Stimulated activated CD4-positive, alpha-beta T cell treated with anti-CD3 and anti-CD28 coated beads, TNF-alpha, amount 100 ng/mL, for 48 hours (primary cell): ENCODE results near the gene ANLN.

Source experiments
- DNase-seq, 3 donors: peaks; one replicate each; pipeline ENCODE4 v3.0.0-alpha.2; 2020; ENCODE audit warnings: low read depth in 3 of 3

ANLN gene

GRCh38 chr7:36407636-36408550 is 18.2 kb downstream of the ANLN start:
- DNase-seq, result no peak

DNA sequence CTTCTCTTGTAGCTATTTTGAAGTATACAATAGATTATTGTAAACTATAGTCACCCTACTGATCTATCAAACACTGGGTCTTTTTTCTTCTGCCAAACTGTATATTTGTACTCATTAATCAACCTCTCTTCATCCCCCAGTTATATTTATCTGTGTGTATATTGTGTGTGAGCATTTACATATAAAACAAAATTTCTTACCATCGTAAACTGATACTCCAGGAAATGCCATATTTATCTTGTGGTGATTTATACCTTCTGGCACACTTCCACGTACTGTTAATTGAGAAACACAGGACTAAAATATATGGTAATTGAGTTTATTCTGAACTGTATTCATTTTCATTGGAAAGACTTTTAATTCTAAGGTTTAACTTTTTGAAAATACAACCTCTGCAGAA is 18.9 kb downstream of the ANLN start:
- no peak for DNase-seq

DNA sequence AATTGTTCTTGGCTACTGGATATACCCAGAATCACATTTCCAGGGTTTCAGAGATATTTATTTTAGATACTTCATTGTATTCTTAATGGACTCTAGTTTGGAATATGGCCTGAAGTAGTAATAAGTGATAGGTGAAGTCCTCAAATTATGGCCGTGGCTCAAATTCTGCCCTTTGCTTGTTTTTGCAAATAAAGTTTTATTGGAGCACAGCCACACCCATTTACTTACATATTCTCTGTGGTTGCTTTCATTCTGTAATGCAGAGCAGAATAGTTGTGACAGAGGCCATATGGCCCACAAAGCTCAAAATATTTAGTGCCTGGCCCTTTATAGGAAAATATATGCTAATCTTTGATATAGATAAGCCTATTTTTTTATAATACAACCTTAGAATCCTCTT is 19.5 kb downstream of the ANLN start:
- DNase-seq, result no peak

GRCh38 chr7:36415144-36415543 is 25.5 kb downstream of the ANLN start:
- DNase-seq, result no peak

DNA sequence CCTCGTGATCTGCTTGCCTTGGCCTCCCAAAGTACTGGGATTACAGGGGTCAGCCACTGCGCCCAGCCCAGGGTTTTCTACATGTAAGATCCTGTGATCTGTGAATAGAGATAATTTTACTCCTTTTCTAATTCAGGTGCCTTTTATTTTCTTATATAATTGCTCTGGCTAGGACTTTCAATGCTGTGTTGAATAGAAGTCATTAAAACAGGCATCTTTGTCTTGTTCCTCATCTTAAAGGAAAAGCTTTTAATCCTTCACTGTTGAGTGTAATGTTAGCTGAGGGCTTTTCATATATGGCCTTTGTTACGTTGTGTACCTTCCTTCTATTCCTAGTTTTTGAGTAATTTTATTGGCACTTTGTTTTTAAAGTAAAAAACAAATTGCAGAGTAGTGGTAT is 26.6 kb downstream of the ANLN start:
- DNase-seq, result no peak

DNA sequence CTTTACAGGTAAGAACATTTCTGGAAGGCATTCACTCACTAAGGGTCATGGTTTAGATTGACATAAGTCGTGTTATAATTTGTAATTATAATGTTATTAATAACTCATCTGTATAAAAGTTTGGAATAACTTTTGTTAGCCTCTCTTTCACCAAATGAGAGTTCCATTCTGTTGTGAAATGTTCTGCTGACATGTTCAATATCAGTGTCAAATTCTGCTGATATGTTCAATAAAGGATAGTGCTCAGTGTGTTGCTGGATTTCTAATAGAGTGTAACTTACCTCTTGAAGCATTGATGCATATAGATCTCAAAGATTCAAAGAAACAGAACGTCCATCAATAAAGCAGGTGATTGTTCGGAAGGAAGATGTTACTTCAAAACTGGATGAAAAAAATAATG is 30.6 kb downstream of the ANLN start:
- DNase-seq, result no peak

- no peak for DNase-seq
These were observed 32.4 kb downstream of the ANLN start for GRCh38 chr7:36422072-36422471.

- no peak for DNase-seq
These were observed 34.0 kb downstream of the ANLN start for GRCh38 chr7:36423633-36424032.

DNA sequence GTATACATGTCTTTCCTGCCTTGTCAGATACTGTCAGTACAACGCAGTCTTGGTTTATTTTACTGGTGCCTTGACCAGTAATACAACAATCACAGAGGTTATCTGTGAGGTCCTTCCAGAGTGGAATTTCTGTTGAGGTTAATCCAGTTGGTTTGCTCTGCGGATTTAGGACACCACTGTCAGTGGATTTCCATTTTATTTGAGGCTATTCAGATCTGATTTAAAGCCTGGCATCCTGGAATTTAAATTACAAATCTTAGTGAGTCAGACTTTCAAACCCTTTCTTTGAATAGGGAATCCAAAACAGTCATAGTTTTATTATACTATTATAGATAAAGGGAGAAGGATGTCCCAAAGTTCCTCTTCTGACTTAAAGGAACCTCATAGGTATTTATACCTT is 40.5 kb downstream of the ANLN start:
- no peak for DNase-seq

GRCh38 chr7:36430881-36431280 is 41.2 kb downstream of the ANLN start:
- DNase-seq, result no peak

DNA sequence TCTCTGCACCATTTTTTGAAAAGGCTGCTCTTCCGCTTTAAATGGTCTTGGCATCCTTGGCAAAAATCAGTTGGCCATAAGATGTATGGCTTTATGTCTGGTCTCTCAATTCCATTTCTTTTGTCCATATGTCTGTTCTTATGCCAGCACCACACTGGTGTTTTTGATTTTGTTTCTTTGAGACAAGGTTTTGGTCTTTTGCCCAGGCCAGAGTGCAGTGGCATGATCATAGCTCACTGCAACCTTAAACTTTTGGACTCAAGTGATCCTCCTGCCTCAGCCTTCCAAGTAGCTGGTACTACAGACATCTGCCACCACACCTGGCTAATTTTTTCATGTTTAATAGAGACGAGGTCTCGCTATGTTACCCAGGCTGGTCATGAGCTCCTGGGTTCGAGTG is 48.5 kb downstream of the ANLN start:
- no peak for DNase-seq

GRCh38 chr7:36439624-36440023 is 50.0 kb downstream of the ANLN start:
- no peak for DNase-seq

DNA sequence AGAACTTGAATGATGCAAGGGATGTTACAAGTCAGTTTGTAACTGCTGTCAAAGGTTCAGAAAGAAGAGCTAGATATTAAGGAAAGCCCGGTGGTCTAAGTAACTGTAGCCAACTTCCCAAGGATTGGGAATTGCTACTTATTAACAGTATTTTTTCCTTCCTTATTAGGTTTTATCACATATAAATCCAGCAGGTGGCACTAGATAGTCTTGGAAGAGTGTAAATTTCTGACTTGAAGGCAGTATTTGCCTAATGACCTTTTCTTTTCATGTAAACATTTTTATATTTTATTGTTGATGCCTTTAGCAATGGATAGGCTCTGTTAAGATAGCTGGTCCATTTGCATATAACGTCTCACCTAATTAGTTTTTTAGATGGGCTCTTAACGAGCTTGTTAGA is 51.2 kb downstream of the ANLN start:
- no peak for DNase-seq

- no peak for DNase-seq
These were observed 51.8 kb downstream of the ANLN start for GRCh38 chr7:36441344-36442022.

GRCh38 chr7:36448781-36449379 is 59.2 kb downstream of the ANLN start:
- no peak for DNase-seq

- no peak for DNase-seq
These were observed 60.0 kb downstream of the ANLN start for GRCh38 chr7:36449685-36450084.

GRCh38 chr7:36453769-36454168 is 64.1 kb downstream of the ANLN start:
- no peak for DNase-seq

DNA sequence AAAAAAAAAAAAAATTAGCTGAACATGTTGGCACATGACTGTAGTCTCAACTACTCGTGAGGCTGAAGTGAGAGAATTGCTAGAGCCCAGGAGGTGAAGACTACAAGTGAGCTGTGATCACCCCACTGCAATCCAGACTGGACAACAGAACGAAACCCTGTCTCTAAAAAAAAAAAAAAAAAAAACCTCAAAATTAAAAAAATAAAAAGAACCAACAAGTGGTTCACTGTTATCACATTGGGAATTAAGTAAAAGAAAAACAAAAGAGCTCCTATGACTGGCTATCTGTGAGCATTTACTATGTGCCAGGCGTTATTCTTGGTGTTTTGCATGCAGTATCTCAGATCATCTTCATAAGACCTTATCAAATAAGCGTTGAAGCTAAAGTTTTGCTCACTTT is 66.0 kb downstream of the ANLN start:
- no peak for DNase-seq

GRCh38 chr7:36456138-36456537 is 66.5 kb downstream of the ANLN start:
- DNase-seq, result no peak

DNA sequence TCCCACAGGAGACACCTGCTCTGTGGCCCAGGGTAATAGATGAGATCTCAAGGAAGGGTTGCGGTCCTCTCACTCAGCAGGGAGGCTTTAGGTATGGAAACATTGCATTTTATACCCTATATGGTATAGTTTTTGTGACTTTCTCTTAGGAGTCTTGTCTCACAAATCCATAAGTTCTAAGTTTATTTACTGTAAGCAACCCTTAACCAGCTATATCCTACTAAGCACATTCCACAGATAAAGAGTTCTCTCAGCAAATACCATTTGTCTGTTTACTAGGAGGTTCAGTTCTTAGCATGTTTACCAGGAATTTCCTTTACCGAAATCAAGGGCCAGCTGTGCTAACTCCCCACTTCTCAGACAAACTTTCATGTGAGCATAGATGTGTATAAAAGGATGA is 66.9 kb downstream of the ANLN start:
- no peak for DNase-seq

DNA sequence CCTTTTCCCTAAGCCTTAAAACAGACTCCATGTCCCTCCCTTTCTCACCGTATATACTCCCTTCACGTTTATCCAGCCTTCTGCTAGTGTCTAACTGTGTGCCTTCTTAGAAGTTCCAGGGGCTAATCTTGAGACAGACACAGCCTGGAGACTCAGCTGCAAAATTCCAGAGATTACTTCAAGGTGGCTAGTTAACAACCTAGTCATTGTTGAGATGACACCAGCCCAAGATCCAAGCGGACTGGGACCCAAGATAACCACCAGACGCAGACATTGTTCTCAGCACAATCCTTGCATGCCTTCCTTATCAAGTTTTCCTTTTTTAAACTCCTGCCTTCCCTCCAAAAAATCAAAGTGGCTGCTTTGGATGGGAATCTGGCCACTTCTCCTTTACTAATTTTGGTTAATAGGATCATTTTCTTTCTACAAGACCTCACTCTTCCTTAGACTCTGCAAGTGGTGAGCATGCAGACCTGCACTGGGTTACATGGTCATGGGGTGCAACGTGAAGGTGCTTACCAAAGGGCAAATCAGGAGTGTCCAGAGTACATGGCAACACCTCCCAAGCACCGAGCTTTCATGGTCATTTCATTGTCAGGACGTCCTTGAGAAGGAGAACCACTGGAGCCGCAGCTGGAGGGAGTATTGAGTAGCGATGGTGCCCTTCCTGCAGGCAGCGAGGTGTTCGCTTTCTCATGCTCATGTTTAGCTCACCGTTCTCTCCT is 69.7 kb downstream of the ANLN start:
- no peak for DNase-seq

DNA sequence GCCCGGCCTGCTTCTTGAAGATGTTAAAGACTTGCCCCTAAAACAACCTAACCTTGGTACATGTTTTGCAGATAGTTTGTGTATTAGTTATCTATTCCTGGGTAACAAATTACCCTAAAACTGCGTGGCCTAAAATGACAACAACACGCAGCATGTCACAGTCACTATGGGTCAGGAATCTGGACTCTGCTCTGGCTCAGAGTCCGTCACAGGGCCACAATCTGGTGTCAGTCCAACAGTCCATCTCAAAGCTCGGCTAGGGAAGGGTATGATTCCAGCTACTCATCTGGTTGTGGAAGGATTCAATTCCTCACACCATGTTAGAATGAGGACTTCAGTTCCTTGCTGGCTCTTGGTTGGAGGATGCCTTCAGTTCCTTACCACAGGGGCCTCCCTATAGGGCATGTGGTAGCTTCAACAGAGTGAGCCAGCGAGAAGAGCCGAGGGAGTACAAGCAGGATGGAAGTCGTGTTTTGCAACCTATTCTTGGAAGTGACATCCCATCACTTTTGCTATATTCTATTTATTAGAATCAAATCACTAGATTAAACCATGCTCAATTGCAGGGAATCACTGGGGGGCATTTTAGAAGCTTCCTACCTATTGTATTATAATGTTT is 71.3 kb downstream of the ANLN start:
- no peak for DNase-seq
